HG03045 (cell line): Measurements from ENCODE around the gene KRT3.
"Not testable (repeated sequence)": the region's sequence is repeated elsewhere in the genome, so short reads cannot be mapped to it uniquely, and the experiment has no call there.

Experiments used
- ATAC-seq: cut with Tn5 transposase; IDR thresholded peaks from one replicate; pipeline ENCODE4 v1.9.1; 2021; ENCODE audit warnings: mild to moderate bottlenecking, moderate library complexity; ENCODE audit not compliant: unreplicated experiment

The KRT3 gene

DNA sequence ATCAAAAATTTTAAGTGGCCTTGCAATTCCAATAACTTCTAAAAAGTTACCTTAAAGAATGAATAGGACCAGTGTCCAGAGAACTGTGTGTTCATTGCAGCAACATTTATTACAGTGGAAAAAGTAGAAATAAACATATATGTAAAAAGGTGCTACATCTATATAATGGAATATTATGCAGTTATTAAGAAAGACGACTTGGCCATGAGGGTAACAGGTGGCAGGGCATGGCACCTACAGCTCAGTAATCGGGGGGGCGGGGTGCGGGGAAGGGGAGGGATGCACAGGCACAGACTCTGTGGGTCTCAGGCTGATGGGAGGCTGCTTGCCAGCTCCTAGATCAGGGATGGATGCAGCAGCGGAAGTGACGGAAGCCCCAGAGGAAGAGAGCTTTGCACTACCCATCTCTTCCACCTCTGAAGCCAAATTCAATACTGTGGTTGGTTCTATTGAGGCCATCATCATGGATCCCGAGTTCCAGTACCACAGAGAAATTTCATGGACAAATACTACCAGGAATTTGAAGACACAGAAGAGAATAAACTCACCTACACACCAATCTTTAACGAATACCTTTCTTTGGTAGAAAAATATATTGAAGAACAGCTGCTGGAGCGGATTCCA lies 32.8 kb downstream of the KRT3 start:
- no peak for ATAC-seq

DNA sequence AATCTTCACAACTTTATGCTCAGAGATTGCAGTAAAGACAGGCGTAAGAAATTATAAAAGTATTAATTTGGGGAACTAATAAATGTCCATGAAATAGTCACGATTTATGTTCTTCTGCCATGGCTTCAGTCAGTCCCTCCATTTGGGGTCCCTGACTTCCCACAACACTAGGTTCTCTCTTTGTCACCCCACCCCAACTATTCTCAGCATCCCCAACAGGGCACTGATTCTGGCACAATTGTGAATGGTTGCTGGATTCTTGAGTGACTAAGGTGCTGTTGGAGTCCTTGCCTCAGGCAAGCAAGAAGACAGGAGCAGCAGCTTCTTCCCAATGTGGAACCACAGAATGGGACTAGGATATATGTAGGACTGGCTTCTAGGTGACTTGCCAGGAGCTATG lies 34.1 kb downstream of the KRT3 start:
- ATAC-seq = no peak

DNA sequence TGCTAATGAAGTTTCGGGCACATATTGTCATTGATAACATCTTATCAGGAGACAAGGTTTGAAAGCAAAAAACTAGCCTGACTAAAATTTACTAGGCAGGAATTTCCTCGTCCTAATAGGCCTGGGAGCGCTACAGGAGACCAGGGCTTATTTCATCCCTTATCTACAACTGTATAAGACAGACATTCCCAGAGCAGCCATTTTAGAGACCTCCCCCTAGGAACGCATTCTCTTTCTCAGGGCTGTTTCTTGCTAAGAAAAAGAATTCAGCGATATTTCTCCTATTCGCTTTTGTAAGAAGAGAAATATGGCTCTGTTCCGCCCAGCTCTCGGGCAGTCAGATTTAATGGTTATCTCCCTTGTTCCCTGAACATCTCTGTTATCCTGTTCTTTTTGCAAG lies 34.7 kb downstream of the KRT3 start:
- not testable (repeated sequence) for ATAC-seq

DNA sequence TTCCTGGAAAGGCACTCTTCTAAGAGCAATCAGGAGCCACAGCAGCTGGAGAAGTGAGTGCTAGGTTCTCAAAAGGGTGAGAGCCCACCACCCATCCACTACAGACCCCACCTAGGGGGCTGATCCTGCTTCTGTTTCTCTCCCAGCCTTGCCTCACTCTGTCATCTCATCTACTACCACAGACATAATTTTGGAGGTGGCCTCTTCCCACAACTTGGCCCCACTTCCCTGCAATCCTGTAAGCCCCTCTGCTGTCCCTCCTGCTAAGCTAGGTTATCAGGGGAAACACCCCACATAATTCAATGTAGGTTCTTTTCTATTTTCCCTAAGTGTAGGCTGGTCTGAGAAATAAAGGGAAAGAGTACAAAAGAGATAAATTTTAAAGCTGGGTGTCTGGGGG lies 35.3 kb downstream of the KRT3 start:
- ATAC-seq = no peak

DNA sequence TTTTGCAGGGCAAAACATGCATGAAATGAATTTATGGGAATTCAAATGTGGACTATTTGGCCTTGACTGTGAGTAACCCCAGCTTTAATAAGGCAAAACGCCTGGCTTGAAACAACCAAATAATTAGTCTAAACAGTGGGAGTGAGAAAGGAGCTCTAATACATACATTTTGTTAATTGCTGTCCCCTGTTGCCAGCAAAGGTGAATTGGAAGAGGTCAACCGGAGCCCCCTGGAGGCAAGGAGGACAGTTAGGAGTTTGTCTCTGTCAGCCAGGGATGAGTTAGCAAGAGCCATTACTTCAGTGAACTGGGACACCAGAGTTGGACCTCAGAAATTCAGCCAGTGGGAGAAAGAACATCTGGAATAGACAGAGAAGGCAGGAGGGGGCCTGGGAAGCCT lies 36.2 kb downstream of the KRT3 start:
- no peak for ATAC-seq

DNA sequence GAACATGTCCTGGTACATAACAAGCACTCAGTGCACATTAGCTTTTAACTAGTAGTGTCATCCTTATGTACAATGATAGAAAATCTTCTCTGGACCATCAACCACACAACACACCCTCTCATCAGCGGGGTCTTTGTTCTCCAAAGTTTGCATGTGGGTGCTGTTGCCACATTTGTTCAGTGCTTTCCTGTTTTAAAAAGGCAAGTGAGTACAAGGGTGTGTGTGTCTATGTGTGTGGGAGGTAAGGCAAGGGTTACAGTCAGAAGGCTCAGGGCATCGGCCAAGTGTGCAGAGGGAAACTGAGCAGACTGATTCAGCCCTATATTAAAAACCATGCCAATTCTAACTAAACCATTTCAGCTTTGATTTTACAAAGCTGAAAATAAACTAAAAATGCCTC lies 36.7 kb downstream of the KRT3 start:
- no peak for ATAC-seq

DNA sequence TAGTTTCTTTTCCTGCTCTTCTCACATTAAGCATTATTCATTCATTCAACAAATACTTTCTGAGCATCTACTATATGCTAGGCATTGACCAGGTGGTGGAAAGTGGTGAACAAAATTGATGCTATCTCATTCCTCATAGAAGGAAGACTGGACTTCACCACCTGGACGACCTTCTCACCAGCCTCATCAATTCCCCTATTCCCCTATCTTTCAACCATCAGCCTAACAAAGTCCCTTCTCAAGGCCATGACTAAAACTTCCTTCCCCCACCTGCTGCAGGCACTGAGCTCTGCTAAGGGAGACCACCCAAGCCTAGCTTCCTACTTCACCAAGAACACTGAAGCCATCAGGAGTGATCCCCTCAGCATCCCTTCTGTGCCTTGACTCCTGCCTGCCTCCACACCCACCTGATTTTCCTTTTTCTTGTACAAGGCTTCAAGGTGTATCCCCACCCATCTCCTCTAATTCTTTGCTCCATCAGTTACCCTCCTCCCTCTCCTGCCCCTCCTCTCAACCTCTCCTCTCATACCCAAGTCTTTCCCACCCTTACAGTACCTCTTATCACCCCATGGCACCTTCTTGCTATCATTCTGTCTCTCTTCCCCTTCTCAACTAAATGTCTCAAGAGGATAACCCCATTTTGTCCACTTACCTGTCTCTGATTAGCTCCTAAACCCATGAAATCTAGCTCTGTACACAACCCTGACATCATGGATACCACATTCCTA lies 38.3 kb downstream of the KRT3 start:
- ATAC-seq = no peak

DNA sequence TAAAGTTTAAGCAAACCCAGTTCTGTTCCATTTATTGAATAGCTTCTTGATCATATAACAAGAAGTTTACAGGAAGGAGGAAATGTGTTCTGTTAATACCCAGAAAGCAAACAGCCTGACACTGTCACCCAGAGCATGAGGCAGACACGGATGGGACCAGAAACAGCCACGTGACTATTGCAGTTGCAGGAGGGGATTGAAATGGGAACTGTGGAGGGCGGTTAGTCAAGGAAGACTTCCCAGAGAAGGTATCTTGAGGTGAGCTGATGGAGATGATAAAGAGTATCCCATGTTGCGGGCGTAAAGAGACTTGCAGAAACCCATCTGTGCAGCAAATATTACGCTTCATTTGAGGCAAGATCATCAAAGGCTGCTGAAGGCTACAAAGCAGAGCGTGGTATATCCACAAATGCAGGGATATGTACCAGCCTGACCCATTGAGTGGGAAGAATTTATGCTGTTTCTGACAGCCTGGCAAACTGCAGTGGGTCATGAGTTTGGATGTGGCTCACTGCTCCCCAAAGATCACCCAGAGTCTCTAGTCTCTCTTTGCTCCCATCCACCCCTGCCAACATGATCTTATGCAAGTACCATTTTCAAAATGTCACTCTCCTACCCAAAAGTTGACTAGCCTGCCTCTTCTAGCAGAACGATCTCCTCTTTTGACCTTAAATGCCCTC lies 39.5 kb downstream of the KRT3 start:
- no peak for ATAC-seq

DNA sequence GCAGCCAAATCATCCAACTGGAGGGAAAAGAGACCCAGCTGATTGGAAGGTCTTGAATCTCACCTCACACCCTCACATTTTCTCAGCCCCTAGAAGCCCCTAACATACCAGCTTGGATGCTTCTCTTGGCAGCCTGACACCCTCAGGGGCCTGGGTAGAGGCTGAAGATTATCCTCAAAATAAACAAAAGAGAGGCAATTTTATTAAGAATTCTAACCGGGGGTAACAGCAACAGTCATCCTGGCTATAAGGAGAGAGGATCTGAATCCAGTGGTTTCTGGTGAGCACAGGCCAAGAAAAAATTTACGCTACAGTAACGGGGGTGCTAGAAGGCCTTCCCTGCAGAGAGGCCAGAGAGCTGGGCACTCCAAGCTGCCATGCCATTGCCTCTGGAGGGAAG lies 40.4 kb downstream of the KRT3 start:
- no peak for ATAC-seq

DNA sequence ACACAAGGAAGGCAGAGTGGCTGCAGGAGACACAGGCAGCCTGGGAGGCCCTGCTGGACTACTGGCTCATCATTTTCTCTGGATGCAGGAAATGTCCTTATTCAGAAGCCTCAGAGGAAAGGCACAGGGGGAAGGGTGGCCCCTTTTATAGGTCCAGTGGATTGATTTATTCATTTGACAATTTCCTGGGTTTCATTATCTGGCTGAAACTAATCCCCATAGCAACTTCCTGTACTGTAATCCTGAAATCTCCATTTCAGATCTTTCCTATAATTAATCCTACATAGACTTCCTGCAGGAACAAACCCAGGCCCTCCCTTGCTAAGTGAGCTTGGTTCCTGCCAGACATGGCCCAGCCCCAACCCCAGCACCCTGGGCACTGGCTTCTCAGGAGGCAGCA lies 41.8 kb downstream of the KRT3 start:
- no peak for ATAC-seq

DNA sequence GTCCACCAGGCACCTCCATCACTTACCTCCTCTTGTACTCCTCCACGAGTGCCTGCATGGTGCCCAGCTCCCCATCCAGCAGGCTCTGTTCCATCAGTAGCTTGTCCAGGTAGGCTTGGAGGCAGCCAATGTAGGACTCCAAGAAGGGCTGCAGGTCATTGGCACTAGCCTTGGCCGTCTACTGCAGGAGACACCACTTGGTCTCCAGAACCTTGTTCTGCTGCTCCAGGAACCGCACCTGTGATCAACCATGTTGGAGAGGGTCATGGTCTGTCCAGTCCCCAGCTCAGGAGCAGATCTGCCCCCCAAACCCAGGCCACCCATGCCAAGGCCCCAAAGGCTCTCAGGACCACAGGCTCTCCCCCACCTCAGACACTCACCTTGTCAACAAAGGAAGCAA lies 42.6 kb downstream of the KRT3 start:
- ATAC-seq = no peak

DNA sequence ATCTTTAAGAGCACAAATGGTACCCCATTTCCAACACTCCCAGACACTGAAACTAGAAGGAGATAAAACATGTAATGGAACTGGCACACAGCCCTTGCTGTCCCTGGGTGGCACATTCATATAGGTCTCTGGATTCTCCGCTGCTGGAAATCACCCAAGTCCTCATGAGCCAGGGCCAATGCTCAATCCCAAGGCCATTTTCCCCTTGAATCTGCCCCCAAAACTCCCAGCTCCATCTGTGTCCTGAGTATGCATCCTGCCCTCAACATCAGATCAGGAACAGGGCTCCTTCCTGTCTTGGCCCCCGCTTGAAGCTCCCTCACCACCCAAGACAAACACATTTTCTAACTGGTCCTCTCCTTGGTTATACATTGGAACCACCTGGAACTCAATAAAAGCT lies 43.4 kb downstream of the KRT3 start:
- no peak for ATAC-seq

DNA sequence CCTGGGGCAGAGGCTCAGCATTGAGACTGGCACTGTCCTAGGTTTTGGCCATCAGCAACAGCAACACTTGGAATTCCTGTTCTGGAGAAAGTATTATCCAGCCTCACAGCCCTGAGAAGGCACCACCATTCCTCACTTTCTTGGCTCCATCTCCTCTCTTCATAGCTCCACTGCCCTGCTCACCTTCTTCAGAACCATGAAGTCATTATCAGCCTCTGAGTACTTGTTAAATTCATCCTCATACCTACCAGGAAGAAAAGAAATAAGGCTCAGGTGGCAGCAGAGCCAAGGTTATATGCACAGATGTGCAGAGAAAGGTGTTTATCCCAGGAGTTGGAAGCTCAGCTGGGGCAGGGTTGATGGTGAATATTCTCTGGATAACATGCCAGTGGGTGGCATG lies 44.1 kb downstream of the KRT3 start:
- ATAC-seq = no peak

DNA sequence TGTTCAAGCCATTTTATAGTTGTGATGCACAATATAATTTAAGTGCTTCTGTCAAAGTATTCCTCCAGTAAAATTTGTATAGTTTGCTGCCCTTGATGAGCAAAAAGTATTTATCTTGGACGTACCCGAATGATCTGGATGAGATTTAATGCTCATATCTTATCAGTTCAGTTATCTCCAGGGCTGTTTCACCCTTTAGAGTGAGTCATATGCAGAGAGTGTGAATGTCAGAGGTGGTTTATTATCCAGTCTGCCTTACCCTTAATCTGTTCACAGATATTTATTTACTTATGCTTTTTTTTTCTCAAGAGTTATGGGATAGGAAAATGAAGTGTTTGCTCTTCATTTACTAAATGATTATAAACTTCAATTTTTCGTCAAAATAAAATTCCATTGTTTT lies 45.4 kb downstream of the KRT3 start:
- not testable (repeated sequence) for ATAC-seq

DNA sequence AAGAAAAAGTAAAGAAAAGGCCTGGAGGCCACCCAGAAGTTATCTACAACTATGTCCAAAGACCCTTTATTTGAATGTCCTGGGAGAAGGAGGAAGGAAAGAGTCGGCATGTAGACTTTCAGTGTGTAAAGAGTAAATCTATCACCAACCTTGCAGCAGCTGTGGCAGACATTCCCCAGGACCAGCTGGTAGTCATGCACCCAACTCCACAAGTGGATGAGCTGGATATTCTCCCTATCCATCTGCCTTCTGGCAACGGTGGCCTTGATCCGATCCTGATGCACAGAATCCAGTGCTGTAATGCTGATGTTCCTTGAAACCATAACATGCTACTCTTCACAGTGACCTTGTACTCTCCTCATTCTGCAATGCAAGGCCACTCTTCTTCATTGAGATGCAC lies 46.1 kb downstream of the KRT3 start:
- ATAC-seq = no peak

DNA sequence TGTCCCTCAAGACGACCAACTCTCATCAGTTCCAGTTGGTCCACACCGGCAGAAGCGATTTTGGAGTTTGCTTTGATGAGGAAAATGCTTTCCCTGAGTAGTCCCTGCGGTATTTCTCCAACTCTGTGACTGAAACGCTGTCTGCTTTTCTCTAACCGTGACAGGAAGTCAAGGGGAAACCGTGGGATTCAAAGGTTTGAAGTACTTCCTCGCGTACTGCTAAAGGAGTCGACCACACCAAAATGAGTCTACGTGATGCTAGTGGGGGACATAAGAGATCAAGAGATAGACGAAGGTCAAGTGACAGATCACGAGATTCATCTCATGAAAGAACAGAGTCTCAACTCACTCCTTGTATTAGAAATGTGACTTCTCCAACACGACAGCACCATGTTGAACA lies 47.3 kb downstream of the KRT3 start:
- no peak for ATAC-seq

DNA sequence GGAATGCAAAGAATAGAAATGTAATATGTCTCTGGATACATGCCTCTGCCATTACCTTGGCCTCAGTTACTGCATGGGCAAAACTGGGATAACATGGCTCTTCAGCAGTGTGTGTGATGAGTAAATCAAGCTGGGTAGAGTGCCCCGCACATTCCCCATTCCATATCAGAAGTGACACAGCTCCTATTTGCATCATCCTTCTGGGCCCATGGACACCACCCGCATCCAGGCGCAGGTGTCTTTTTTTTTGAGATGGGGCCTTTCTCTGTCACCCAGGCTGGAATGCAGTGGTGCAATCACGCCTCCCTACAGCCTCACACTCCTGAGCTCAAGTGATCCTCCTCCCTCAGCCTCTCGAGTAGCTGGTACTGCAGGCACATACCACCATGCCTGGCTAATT lies 50.4 kb downstream of the KRT3 start:
- ATAC-seq = no peak

DNA sequence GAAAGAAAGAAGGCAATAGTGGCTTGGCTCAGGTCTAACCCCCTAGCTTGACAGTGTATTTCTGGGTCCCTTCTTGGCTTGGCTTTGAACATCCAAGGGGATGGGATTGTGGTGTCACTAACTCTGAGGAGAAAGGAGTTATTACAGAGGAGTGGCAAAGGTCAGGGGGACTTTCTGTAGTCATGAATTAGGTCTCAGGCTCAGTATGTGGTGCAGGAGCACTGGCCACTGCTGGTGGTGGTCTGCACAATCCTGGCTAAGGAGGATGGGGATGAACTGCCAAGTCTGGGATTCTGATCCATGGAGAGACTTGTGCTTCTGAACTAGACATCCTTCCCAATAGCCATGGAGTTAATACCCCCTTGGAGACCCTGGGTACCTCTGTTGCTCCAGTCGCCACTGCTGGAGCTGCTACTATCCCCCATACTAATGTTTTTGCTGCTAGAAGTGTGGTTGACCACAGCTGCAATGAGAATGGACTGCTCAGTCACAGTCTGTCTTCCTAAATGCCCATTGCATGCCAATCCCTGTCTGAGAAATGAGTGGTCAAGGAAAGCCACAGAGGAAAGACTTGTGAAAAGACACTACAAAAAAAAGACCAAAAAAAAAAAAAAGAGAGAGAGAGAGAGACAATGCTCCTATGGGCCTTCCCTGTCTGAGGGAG lies 51.3 kb downstream of the KRT3 start:
- no peak for ATAC-seq

DNA sequence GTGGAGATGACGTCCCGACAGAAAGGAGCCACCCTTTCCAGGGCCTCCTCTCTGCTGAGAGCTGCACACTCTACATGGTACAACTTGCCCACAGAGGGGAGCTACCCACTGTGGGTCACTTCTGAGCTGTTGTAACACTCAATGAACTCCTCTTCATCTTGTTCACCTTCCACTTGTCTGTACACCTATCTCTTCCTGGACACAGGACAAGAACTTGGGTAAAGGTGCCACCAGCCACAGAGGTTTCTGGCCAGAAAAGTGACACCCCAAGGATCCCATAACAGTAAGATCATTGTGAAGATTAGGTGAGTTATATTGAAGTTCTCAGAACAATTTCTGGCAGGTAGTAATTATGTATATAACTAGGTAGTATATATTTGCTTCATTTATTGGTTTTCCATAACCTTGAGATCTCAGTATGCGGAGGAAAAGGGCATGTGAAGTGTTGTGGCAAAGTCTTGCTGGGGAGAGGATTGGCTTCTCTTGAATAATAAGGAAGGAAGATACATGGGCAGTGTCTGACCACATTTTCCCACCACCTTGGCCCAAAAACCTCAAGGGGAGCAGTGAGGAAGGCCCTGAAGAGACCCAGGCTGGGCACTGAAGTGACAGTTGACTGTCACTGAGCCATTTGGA lies 53.0 kb downstream of the KRT3 start:
- ATAC-seq = no peak

DNA sequence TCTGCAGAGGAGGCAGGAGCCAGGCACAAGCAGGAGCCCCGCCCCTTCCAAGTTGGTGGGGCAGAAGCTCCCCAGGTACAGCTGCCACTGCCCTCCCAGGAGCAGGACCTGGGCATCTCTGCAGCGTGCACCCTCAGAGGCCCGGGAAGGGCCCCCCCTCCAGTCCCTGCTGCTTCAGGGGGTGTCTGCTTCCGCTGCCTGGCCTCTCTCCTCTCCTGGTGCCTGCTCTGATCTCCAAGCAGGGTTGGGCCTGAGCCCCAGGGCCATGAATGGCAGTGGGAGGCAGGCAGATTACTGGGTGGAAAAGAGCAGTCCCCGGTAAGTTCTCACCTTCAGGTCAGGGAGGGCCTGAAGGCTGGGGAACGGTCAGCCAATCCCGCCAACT lies 53.7 kb downstream of the KRT3 start:
- ATAC-seq = no peak

DNA sequence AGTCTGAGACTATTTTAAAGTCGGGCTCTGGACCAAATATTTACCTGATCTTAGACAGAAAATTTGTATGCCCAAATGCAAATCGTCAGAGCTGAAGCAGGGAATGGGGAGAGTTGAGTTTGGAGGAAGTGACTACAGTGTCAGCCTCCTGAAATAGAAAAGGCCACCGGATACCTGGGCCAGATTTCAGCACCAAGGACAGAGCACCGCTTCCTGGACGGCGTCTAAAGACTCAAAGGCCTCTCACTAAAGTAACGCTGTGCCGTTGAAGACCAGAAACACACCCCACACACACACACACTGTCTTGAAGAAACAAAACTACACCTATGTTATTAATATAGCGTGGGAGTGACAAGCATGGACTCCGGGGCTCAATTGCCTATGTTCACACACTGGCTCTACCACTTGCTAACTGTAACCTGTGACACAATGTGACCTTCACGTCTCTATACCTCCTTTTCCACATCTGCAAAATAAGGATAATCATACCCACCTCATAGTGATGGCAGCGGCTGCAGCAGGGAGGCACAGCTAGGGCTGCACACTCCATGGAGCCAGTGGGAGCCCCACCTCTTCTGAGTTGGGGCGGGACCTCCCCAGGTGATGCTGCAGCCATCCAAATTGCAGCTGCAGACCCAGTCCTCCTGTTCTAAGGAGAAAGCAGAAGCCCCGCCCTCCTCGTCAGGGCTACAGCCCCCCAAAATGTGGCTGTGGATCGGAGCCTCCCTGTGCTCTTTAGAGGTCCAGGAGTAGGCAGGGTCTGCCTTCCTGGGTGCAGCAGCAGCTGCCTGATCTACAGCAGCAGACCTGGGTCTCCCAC lies 54.3 kb downstream of the KRT3 start:
- no peak for ATAC-seq
